ENCODE results near the gene MARK1.

Gene MARK1

DNA sequence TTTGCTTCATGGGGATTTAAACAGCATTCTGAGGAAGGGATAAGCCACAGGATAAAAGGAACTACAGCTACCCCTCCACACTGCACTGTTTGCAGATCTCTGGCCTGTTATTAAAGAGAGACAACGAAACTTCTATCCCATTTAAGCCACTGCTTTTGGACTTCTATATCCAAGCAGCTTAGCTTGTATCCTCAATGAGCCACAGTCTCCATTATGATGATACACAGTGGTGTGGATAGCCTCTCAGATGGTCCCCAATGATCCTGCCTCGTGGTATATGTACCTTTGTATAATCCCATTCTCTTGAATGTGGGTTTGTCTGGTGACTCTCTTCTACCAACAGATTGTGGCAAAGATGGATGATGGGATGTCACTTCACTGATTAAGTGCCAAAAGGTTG is 36.0 kb upstream of the MARK1 start:
- ChIA-PET CTCF (no interaction called here), POLR2A (ENCODE audit: low non-redundant PET) (no interaction called here)
- no peak for DNase-seq (ENCODE audit: low spot score)
- no peak for TF ChIP-seq CTCF (conservative IDR thresholded peaks at IDR 0.05; ENCODE audit: low read depth)
- H3K27ac ChIP-seq = no peak overlapping the region

- POLR2A ChIA-PET (ENCODE audit: low non-redundant PET) = no interaction called here
- no peak overlapping the region for H3K27ac ChIP-seq
- no peak for DNase-seq (ENCODE audit: low spot score)
- CTCF ChIA-PET = no interaction called here
- no peak for TF ChIP-seq CTCF (conservative IDR thresholded peaks at IDR 0.05; ENCODE audit: low read depth)
These were observed 30.6 kb upstream of the MARK1 start for GRCh38 chr1:220497220-220497947.

GRCh38 chr1:220498188-220498587 is 29.7 kb upstream of the MARK1 start:
- no peak for TF ChIP-seq CTCF (conservative IDR thresholded peaks at IDR 0.05; ENCODE audit: low read depth)
- DNase-seq (ENCODE audit: low spot score) = peak; percentile 68
- ChIA-PET CTCF (no interaction called here), POLR2A (ENCODE audit: low non-redundant PET) (no interaction called here)
- H3K27ac ChIP-seq = no peak overlapping the region

DNA sequence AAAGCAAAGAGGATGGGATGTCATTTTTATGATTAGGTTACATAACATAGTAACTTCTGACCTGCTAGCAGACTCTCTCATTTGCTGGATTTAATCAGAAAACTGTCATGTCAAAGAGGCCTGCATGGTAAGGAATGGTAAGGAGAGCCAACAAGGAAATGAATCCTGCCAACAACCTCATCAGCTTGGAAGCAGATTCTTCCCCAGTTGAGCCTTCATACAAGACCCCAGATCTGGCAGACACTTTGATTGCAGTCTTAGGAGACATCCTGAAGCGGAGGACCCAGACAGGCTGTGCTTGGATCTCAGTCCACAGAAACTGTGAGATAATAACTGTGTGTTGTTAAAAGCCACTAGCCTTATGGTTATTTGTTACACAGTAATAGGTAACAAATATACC is 27.6 kb upstream of the MARK1 start:
- ChIA-PET POLR2A (ENCODE audit: low non-redundant PET) (no interaction called here), CTCF (interaction anchor here (0.5 to 0.7 kb wide), 2 partner anchors 30 to 45 kb away, joined by 3 to 4 read pairs; no protein-coding TSS in a partner anchor)
- H3K27ac ChIP-seq = no peak overlapping the region
- no peak for TF ChIP-seq CTCF (conservative IDR thresholded peaks at IDR 0.05; ENCODE audit: low read depth)
- DNase-seq (ENCODE audit: low spot score) = no peak

GRCh38 chr1:220504329-220504728 is 23.6 kb upstream of the MARK1 start:
- CTCF ChIA-PET = interaction anchor here (0.6 kb wide), 1 partner anchor 28 kb away, joined by 4 read pairs; no protein-coding TSS in a partner anchor
- POLR2A ChIA-PET (ENCODE audit: low non-redundant PET) = no interaction called here
- TF ChIP-seq CTCF (conservative IDR thresholded peaks at IDR 0.05; ENCODE audit: low read depth) = no peak
- DNase-seq (ENCODE audit: low spot score) = no peak
- no peak overlapping the region for H3K27ac ChIP-seq

GRCh38 chr1:220507085-220507484 is 20.9 kb upstream of the MARK1 start:
- ChIA-PET POLR2A (ENCODE audit: low non-redundant PET) (no interaction called here), CTCF (interaction anchor here (0.7 kb wide), 1 partner anchor 269 kb away, joined by 3 read pairs; no protein-coding TSS in a partner anchor)
- no peak overlapping the region for H3K27ac ChIP-seq
- TF ChIP-seq CTCF (conservative IDR thresholded peaks at IDR 0.05; ENCODE audit: low read depth) = no peak
- DNase-seq (ENCODE audit: low spot score) = no peak
